GM20000 (cell line): ENCODE data around the gene SULT1A4.
"Not testable (repeated sequence)": the region's sequence is repeated elsewhere in the genome, so short reads cannot be mapped to it uniquely, and the experiment has no call there.

Experiments used
- DNase-seq: peaks from one replicate; pipeline ENCODE4 v3.0.0; 2012; ENCODE audit warnings: low spot score

The SULT1A4 gene

GRCh38 chr16:29459706-29460646, at the start of gene SULT1A4:
SULT1A4 (plus strand) TSS chr16:29459913; CDS start chr16:29461386, 1,473 bp downstream.
- not testable (repeated sequence) for DNase-seq

DNA sequence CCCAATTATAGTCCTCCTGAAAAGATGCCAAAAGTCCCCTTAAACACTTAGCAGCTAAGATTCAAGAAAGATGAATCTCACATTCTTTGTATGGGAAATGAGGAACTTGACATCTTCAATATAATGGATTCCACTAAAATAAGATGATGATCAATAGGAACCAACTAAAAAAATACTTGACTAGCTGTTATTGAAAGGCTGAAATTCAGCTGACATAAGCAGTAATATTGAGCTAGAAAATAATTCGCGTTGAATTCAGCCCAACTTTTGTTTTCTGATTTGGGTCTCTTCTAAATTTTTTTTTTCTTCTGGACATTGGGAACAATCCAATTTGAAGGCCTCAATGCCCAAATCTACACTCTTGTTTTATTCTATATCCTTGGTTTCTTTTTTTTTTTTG, 36.1 kb upstream of the SULT1A4 start:
- DNase-seq, result not testable (repeated sequence)

DNA sequence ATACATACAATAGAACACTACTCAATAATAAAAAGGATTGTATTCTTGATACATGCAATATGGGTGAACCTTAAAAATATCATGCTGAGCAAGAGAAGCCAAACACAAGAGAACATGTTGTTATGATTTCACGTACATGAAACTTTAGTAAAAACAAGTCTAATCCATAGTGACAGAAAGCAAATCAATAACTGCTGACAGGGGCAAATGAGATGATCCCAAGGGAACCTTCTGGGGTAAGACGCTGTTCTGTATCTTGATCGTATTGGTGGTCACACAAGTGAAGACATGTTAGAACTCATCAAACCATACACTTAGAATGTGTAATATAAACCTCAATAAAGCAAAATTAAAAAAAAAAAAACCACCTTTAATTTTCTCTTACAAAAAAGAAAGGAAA, 34.3 kb upstream of the SULT1A4 start:
- not testable (repeated sequence) for DNase-seq

GRCh38 chr16:29453754-29454153, 6.0 kb upstream of the SULT1A4 start:
- not testable (repeated sequence) for DNase-seq

DNA sequence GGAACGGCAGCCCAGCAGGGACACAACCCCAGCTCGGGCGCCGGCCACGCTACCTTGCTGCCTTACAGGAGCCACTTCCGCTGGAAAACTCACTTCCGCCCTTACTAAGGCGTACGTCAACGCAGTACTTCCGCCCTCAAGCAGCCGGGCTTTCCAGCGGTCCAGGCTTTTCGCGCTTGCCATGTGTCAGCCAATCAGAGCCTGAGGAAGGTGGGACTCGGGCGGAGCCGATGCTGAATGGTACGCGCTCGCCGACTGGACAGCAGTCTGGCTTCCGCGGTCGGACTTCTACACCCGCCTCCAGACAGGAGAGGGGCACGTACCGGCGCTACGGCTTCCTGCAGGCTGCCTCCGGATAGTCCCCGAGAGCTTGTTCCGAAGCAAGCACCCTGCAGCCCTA, 5.4 kb upstream of the SULT1A4 start, which contains the start of the genes BOLA2 and SLX1B:
BOLA2 (minus strand) TSS at position 83 of the 400 bp plus-strand sequence. CDS start 98 bp downstream, outside the sequence.
SLX1B (plus strand) TSS at position 265 of the 400 bp plus-strand sequence.
- not testable (repeated sequence) for DNase-seq

DNA sequence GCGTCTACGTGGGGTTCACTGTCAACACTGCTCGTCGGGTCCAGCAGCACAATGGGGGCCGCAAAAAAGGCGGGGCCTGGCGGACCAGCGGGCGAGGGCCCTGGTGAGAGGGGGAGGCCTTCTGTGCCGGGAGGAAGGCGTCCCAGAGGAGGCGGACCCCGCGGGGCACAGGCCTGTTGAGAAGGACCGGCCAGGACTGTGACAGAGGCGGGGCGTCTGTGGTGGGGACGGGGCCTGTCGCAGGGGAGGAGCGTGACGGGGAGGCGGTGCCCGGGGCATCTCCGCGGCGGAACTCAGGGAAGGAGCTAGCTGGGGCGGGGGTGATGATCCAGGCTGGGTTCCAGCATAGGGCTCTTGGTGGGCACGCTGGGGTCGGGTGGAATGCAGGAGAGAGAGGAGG, 4.9 kb upstream of the SULT1A4 start:
- not testable (repeated sequence) for DNase-seq

GRCh38 chr16:29457660-29458059, 2.1 kb upstream of the SULT1A4 start:
- not testable (repeated sequence) for DNase-seq

DNA sequence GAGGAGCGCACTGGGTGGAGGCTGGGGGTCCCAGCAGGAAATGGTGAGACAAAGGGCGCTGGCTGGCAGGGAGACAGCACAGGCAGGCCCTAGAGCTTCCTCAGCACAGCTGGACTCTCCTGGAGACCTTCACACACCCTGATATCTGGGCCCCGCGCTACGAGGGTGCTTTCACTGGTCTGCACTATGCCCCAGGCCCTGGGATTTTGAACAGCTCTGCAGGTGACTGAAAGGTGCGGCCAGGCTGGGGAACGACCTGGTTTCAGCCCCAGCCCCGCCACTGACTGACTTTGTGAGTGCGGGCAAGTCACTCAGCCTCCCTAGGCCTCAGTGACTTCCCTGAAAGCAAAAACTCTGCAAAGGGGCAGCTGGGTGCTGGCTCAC, 926 bp downstream of the SULT1A4 start:
- not testable (repeated sequence) for DNase-seq

DNA sequence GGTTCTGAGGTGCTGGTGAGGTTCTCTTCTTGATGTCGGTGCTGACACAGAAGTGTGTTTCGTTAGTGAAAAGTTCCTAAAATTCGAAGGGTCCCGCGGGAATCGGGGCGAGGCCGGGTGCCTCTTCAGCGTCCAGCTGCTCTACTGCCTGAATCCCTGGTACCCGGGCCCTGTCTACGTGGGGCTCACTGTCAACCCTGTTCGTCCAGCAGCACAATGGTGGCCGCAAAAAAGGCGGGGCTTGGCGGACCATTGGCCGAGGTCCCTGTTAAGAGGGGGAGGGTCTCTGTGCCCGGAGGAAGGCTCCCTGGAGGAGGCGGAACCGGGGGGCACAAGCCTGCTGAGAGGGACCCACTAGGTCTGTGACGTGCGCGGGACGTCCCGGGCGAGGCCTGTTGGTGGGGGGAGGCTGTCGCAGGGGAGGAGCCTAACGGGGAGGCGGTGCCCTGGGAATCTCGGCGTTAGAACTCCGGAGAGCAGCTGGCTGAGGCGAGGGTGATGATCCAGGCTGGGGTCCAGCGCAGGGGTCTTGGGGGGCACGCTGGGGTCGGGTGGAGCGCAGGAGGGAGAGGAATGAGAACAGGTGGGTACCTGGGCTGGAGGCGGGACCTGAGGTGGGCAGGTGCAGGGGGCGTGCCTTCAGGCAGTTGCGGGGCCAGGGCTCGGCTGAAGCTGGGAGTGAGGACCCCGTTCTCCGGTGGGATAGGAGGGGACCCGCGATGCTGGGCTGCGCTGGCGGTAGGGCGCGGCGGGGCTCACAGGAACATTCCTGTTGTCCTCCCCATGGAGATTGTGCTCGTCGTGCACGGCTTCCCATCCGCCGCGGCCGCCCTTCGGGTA, 6.5 kb downstream of the SULT1A4 start:
- DNase-seq, result not testable (repeated sequence)

DNA sequence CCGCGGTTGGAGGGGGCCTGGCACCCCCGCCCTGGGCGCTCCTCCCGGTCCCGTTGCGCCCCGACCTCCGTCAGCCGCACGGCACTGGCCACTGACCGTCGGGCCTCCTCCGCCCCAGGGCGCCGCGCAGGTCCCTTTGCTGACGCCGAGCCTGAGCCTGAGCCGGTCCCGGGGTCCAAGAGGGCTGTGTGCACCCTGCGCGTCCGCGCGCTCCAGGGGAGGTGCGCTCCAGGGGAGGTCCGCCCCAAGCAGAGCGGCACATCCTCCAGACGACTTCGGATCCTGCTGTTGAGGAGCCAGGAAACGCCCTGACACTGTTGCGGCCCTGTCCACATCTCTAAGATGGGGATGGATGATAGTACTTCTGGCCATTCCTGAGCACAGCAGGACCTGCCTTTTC, 7.2 kb downstream of the SULT1A4 start:
- not testable (repeated sequence) for DNase-seq

- not testable (repeated sequence) for DNase-seq
Measured at GRCh38 chr16:29467654-29468366, 8.1 kb downstream of the SULT1A4 start.

DNA sequence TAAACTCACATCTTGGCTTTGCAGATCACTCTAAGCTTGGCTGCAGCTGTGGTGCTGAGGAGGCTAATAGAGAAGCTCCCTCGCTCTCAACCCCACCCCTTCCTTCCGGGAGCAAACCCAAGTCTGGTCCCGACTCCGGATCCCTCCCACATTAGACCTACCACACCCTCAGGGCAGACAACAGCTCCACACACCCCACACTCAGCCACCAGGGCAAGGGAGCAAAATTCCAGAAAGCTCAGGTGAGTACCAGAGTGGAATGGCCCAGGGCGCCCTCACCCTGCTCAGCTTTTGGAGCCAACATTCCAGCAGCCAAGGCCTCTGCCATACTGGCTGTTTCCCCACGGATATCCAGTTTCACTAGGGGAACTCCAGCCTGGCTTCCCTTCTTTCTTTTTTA, 9.9 kb downstream of the SULT1A4 start:
- not testable (repeated sequence) for DNase-seq

GRCh38 chr16:29472065-29472464, 12.4 kb downstream of the SULT1A4 start:
- DNase-seq, result not testable (repeated sequence)

DNA sequence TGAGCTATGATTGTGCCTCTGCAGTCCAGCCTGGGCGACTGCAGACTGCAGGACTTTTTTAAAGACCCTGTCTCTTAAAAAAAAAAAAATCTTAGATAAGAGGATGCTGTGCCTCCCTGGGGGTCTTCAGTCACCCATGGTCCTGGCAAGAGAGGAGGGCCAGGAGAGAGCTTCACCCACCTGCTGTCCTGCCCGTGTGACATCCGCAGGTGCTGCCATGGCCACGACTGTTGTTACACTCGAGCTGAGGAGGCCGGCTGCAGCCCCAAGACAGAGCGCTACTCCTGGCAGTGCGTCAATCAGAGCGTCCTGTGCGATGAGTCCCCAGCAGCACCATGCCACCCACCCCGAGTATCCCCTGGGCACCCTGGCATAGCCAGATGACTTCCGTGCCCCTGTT, 22.6 kb downstream of the SULT1A4 start:
- not testable (repeated sequence) for DNase-seq

DNA sequence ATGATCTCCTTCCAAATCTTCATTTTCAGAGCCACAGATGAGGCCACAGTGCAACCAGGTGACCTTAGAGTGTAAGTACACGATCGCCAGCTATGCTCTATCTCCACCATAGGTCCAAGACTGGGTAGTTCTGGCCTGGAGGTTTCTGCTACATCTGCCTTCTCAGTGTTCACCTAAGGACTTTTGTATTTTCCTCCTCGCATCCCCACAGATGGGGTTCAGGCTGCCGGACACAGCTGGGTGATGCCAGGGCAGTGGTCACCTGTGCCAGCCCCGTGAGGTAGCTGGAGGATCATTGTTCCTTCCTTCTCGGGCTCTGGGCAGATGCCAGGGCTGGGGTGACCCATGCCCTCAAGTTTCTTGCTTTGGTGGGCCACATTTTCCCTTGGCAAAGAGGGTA, 46.6 kb downstream of the SULT1A4 start, which contains the start of gene NPIPB12:
NPIPB12 (minus strand) TSS at position 101 of the 400 bp plus-strand sequence.
- not testable (repeated sequence) for DNase-seq
